HEK293T (cell line): Measurements from ENCODE around the gene OVCH1.

ENCODE experiments used
- BHLHE40 ChIP-seq: fragments of 450-650 bp; IDR thresholded peaks from 2 replicates; pipeline ENCODE4 v1.6.1; 2016; ENCODE audit warnings: mild to moderate bottlenecking, moderate library complexity, borderline replicate concordance
- CTBP1 ChIP-seq: fragments of 450-650 bp; IDR thresholded peaks from 2 replicates; pipeline ENCODE4 v1.6.1; 2016; ENCODE audit warnings: borderline replicate concordance
- SP1 ChIP-seq: fragments of 450-650 bp; IDR thresholded peaks from 2 replicates; pipeline ENCODE4 v1.6.1; 2017

DNA sequence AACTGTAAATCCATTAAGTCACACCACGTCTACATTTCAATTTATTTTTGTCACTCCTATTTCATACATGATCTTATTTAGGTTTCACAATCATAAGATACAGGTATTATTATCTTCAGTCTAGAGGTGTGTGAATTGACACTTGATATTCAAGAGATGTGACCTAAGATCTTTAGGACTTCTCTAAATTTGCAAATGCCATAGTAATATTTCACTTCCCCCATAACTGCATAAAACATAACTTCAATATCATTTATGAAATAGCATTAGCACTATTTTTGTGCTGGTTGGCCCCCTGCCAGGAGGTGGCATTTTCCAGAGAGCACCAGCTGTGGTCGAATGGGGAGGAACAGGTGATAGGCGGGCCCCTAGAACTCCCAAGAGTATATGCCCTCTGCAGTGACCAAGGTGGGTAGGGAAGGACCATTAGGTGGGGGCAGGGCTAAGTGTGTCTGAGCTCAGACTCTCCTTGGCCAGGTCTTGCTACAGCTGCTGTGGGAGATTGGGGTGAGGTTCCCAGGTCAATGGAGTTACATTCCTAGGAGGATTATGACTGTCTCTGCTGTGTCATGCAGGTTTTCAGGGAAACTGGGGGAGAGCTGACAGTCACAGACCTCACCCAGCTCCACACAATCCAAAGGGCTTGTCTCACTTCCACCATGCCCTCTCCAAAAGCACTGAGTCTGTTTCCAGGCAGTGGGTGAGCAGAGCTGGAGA is 67.3 kb downstream of the OVCH1 start:
- TF ChIP-seq SP1 (no peak), CTBP1 (no peak), BHLHE40 (no peak)
